ENCODE results near the gene PRKCE. TPM values are rescaled to one million over a fixed set of nuclear protein-coding genes. Genes with fewer than 3 reads are reported as not detected.

Gene PRKCE
- total and polyA plus RNA-seq, 2 experiments from 2014 or later = 0.94 to 1.2 TPM

DNA sequence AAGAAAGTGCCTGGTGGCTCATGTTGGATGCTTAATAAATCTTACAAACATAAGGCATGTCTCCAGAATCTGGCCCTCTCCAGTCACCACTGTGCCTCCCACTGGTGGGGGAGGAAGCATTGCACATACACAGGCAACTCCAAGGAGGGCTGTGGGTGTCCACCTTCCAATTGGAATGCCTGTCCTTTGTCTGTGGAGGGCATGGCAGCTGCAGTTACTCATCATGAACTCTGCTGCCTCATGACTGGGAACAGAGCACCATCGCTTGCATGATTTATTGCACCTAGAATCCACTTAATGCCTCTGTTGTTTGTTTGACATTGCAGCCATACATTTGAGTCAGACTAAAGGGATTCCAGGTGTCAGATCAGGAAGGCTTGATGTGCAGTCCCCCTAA is 278.9 kb downstream of the PRKCE start:
- DNase-seq (ENCODE audit: low spot score) = no peak
- no peak overlapping the region for H3K4me3 Mint-ChIP-seq

DNA sequence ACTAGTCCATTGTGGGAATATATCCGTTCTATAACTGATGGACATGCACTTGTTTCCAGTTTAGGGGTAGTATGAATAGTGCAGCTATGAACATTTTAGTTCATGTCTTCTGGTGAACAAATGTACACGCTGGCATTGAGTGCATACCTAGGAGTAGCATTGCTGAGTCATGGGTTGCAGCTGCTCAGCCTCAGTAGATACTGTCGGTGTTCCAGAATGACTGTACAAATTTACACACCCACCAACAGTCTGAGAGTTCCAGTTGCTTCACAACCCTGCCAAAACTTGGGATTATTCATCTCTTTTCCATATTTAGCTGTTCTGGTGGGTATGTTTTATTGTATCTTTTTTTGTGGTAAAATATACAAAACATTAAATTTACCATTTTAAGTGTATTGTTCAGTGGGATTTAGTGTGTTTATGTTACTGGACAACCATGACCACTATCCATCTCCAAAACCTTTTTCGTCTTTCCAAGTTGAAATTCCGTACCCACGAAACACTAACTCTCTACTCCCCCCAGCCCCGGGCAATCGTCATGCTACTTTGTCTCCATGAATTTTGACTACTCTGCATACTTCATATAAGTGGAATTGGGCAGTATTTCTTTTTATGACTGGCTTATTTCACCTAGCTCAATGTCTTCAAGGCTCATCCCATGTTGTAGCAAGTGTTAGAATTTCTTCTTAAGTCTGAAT is 281.0 kb downstream of the PRKCE start:
- H3K4me2 ChIP-seq = no peak overlapping the region
- no peak overlapping the region for H3K27ac Mint-ChIP-seq
- no peak for ATAC-seq

More for the DNA sequence above, 278.9 kb downstream of the PRKCE start:
- no peak overlapping the region for H3K27ac ChIP-seq (ENCODE audit: low read depth)
- Mint-ChIP-seq H3K27ac (no peak overlapping the region), H3K4me1 (peaks cover 5% of the 10 kb centered on the region; the same call in 2 of the 3 replicates), H3K27me3 (ENCODE audit: insufficient read depth, low read depth, poor library complexity) (peaks cover 3% of the 10 kb centered on the region), H3K9me3 (no peaks in the 10 kb centered on the region), H3K36me3 (ENCODE audit: low read depth) (no peaks in the 10 kb centered on the region)
- H3K9me2 ChIP-seq (ENCODE audit: insufficient read depth) = no peaks in the 10 kb centered on the region
- no peaks in the 10 kb centered on the region for H3K79me2 ChIP-seq (replicated peaks; ENCODE audit: insufficient read depth)
- no peak overlapping the region for H3K4me2 ChIP-seq
- H3K4me3 ChIP-seq = no peak overlapping the region
- no peaks in the 10 kb centered on the region for H4K20me1 ChIP-seq (replicated peaks; ENCODE audit: insufficient read depth)
- no peaks in the 10 kb centered on the region for H3K4me1 ChIP-seq (ENCODE audit: insufficient read depth)
- no peak for TF ChIP-seq EZH2 (IDR thresholded peaks at IDR 0.05; ENCODE audit: low read depth, unreplicated experiment)
- no peaks in the 10 kb centered on the region for H3F3A ChIP-seq (replicated peaks; ENCODE audit: low read depth)
- no peak overlapping the region for H2AFZ ChIP-seq
- no peaks in the 10 kb centered on the region for H3K27me3 ChIP-seq (ENCODE audit: insufficient read depth)
- no peaks in the 10 kb centered on the region for H3K36me3 ChIP-seq (ENCODE audit: insufficient read depth)
- ATAC-seq = no peak

More for the DNA sequence above, 281.0 kb downstream of the PRKCE start:
- no peak for DNase-seq (ENCODE audit: low spot score)
- TF ChIP-seq ZNF331 (CRISPR knock-in tag; IDR thresholded peaks at IDR 0.05; ENCODE audit: low read depth) (no peak), EZH2 (IDR thresholded peaks at IDR 0.05; ENCODE audit: low read depth, unreplicated experiment) (no peak), JUNB (IDR thresholded peaks at IDR 0.05; ENCODE audit: unreplicated experiment) (no peak), CREB1 (CRISPR knock-in tag; IDR thresholded peaks at IDR 0.05; ENCODE audit: low read depth) (no peak), EZH2phosphoT487 (IDR thresholded peaks at IDR 0.05; ENCODE audit: unreplicated experiment) (no peak), POLR2AphosphoS5 (IDR thresholded peaks at IDR 0.05; ENCODE audit: low read depth) (no peak), STAT1 (IDR thresholded peaks at IDR 0.05; ENCODE audit: unreplicated experiment) (no peak), ZNF114 (CRISPR knock-in tag; IDR thresholded peaks at IDR 0.05) (no peak)
- TF ChIP-seq, protein P1, sequence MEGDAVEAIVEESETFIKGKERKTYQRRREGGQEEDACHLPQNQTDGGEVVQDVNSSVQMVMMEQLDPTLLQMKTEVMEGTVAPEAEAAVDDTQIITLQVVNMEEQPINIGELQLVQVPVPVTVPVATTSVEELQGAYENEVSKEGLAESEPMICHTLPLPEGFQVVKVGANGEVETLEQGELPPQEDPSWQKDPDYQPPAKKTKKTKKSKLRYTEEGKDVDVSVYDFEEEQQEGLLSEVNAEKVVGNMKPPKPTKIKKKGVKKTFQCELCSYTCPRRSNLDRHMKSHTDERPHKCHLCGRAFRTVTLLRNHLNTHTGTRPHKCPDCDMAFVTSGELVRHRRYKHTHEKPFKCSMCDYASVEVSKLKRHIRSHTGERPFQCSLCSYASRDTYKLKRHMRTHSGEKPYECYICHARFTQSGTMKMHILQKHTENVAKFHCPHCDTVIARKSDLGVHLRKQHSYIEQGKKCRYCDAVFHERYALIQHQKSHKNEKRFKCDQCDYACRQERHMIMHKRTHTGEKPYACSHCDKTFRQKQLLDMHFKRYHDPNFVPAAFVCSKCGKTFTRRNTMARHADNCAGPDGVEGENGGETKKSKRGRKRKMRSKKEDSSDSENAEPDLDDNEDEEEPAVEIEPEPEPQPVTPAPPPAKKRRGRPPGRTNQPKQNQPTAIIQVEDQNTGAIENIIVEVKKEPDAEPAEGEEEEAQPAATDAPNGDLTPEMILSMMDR (conservative IDR thresholded peaks at IDR 0.05; ENCODE audit: low read depth in 2 of 2) = no peak
- TF ChIP-seq, protein P2, sequence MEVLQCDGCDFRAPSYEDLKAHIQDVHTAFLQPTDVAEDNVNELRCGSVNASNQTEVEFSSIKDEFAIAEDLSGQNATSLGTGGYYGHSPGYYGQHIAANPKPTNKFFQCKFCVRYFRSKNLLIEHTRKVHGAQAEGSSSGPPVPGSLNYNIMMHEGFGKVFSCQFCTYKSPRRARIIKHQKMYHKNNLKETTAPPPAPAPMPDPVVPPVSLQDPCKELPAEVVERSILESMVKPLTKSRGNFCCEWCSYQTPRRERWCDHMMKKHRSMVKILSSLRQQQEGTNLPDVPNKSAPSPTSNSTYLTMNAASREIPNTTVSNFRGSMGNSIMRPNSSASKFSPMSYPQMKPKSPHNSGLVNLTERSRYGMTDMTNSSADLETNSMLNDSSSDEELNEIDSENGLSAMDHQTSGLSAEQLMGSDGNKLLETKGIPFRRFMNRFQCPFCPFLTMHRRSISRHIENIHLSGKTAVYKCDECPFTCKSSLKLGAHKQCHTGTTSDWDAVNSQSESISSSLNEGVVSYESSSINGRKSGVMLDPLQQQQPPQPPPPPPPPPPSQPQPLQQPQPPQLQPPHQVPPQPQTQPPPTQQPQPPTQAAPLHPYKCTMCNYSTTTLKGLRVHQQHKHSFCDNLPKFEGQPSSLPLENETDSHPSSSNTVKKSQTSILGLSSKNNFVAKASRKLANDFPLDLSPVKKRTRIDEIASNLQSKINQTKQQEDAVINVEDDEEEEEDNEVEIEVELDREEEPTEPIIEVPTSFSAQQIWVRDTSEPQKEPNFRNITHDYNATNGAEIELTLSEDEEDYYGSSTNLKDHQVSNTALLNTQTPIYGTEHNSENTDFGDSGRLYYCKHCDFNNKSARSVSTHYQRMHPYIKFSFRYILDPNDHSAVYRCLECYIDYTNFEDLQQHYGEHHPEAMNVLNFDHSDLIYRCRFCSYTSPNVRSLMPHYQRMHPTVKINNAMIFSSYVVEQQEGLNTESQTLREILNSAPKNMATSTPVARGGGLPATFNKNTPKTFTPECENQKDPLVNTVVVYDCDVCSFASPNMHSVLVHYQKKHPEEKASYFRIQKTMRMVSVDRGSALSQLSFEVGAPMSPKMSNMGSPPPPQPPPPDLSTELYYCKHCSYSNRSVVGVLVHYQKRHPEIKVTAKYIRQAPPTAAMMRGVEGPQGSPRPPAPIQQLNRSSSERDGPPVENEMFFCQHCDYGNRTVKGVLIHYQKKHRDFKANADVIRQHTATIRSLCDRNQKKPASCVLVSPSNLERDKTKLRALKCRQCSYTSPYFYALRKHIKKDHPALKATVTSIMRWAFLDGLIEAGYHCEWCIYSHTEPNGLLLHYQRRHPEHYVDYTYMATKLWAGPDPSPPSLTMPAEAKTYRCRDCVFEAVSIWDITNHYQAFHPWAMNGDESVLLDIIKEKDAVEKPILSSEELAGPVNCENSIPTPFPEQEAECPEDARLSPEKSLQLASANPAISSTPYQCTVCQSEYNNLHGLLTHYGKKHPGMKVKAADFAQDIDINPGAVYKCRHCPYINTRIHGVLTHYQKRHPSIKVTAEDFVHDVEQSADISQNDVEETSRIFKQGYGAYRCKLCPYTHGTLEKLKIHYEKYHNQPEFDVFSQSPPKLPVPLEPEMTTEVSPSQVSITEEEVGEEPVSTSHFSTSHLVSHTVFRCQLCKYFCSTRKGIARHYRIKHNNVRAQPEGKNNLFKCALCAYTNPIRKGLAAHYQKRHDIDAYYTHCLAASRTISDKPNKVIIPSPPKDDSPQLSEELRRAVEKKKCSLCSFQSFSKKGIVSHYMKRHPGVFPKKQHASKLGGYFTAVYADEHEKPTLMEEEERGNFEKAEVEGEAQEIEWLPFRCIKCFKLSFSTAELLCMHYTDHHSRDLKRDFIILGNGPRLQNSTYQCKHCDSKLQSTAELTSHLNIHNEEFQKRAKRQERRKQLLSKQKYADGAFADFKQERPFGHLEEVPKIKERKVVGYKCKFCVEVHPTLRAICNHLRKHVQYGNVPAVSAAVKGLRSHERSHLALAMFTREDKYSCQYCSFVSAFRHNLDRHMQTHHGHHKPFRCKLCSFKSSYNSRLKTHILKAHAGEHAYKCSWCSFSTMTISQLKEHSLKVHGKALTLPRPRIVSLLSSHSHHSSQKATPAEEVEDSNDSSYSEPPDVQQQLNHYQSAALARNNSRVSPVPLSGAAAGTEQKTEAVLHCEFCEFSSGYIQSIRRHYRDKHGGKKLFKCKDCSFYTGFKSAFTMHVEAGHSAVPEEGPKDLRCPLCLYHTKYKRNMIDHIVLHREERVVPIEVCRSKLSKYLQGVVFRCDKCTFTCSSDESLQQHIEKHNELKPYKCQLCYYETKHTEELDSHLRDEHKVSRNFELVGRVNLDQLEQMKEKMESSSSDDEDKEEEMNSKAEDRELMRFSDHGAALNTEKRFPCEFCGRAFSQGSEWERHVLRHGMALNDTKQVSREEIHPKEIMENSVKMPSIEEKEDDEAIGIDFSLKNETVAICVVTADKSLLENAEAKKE (CRISPR knock-in tag; IDR thresholded peaks at IDR 0.05) = no peak
- TF ChIP-seq, protein P3, sequence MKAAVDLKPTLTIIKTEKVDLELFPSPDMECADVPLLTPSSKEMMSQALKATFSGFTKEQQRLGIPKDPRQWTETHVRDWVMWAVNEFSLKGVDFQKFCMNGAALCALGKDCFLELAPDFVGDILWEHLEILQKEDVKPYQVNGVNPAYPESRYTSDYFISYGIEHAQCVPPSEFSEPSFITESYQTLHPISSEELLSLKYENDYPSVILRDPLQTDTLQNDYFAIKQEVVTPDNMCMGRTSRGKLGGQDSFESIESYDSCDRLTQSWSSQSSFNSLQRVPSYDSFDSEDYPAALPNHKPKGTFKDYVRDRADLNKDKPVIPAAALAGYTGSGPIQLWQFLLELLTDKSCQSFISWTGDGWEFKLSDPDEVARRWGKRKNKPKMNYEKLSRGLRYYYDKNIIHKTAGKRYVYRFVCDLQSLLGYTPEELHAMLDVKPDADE (IDR thresholded peaks at IDR 0.05) = no peak
- H3K27ac ChIP-seq (ENCODE audit: low read depth) = no peak overlapping the region
- Mint-ChIP-seq H3K4me3 (no peak overlapping the region), H3K27me3 (ENCODE audit: insufficient read depth, low read depth, poor library complexity) (peaks cover 6% of the 10 kb centered on the region), H3K36me3 (ENCODE audit: low read depth) (no peaks in the 10 kb centered on the region), H3K9me3 (no peaks in the 10 kb centered on the region), H3K4me1 (peaks cover 5% of the 10 kb centered on the region)
- H2AFZ ChIP-seq = no peak overlapping the region
- no peaks in the 10 kb centered on the region for H3K27me3 ChIP-seq (ENCODE audit: insufficient read depth)
- H3K4me1 ChIP-seq (ENCODE audit: insufficient read depth) = no peaks in the 10 kb centered on the region
- no peaks in the 10 kb centered on the region for H3F3A ChIP-seq (replicated peaks; ENCODE audit: low read depth)
- H3K9me2 ChIP-seq (ENCODE audit: insufficient read depth) = no peaks in the 10 kb centered on the region
- H3K36me3 ChIP-seq (ENCODE audit: insufficient read depth) = no peaks in the 10 kb centered on the region
- no peaks in the 10 kb centered on the region for H4K20me1 ChIP-seq (replicated peaks; ENCODE audit: insufficient read depth)
- H3K79me2 ChIP-seq (replicated peaks; ENCODE audit: insufficient read depth) = no peaks in the 10 kb centered on the region
- no peak overlapping the region for H3K4me3 ChIP-seq
